ENCODE data around the gene TFF2. TPM values are rescaled to one million over a fixed set of nuclear protein-coding genes. Genes with fewer than 3 reads are reported as not detected.

The TFF2 gene
- total RNA-seq, 2 experiments from 2014 or later = not detected

DNA sequence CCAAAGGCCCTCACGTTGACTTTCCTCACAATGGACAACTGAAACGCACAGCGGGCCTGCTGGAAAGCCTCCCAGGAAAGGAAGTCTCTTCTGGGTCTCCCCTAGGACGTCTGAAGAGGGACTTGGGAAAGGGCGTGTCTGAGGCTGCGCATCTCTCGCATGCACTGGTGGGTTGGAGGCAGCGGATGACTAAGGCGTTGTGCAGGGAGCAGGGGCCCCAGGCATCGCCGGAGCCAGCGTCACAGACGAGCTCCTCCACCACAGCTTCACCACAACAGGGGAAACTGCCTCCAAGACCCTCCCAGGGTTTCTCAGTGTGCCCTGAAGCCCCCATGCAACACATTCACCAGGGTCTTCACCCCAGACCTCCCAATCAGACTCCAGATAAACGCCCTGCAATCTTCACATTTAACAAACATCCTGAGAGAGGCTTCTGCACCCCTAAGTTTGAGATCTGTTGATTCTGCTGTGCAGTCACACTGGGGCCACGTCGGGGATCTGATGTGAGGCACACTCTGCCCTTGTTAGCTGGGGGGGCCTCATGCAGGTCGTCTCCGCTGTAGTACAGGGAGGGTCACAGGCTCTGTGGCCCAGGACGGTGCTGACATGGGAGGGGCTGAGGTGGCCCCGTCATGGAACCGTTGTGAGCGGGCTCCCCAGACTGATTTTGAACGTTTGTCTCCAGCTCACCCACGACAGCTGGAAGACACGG, 22.6 kb upstream of the TFF2 start:
- ChIA-PET POLR2A (interaction anchor here (1.0 to 2.5 kb wide), 6 partner anchors 11 to 52 kb away, joined by 3 to 9 read pairs (median 6); partner anchors contain the start of gene UBASH3A), CTCF (no interaction called here)

DNA sequence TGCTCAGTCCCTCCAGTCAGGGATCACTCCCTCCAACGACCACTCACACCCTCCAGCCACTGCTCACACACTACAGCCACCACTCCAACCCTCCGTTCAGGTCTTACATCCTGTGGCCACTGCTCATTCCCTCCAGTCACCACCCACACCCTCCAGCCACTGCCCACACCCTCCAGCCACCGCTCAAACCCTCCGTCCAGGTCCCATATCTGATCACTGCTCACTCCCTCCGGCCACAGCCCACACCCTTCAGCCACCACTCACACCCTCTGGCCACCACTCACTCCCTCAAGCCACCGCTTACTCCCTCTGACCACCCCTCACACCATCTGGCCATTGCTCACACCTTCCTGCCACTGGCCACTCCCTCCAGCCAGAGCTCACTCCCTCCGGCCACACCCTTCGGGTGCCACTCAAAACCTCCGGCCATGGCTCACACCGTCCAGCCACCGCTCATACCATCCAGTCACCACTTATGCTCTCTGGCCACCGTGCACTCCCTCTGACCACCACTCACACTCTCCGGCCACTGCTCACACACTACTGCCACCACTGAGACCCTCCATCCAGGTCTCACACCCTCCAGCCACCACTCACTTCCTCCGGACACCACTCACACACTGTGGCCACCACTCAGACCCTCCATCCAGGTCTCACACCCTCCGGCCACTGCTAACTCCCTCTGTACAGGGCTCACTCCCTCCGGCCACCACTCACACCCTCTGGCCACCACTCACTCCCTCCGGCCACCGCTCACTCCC, 20.3 kb upstream of the TFF2 start:
- Mint-ChIP-seq H3K4me3 (no peak overlapping the region), H3K36me3 (ENCODE audit: low read depth) (no peaks in the 10 kb centered on the region), H3K9me3 (no peaks in the 10 kb centered on the region), H3K4me1 (peaks cover 41% of the 10 kb centered on the region), H3K27ac (no peak overlapping the region), H3K27me3 (no peaks in the 10 kb centered on the region)
- ChIA-PET CTCF (no interaction called here), POLR2A (no interaction called here)
- no peak for DNase-seq

More for the DNA sequence above, 22.6 kb upstream of the TFF2 start:
- peak overlapping the region; percentile 40 for H3K27ac Mint-ChIP-seq
- no peaks in the 10 kb centered on the region for H3K27me3 Mint-ChIP-seq
- peak; percentile 25 for DNase-seq
- H3K4me3 Mint-ChIP-seq = no peak overlapping the region
- H3K9me3 Mint-ChIP-seq = no peaks in the 10 kb centered on the region
- H3K36me3 Mint-ChIP-seq (ENCODE audit: low read depth) = peaks cover 4% of the 10 kb centered on the region
- peaks cover 36% of the 10 kb centered on the region for H3K4me1 Mint-ChIP-seq

DNA sequence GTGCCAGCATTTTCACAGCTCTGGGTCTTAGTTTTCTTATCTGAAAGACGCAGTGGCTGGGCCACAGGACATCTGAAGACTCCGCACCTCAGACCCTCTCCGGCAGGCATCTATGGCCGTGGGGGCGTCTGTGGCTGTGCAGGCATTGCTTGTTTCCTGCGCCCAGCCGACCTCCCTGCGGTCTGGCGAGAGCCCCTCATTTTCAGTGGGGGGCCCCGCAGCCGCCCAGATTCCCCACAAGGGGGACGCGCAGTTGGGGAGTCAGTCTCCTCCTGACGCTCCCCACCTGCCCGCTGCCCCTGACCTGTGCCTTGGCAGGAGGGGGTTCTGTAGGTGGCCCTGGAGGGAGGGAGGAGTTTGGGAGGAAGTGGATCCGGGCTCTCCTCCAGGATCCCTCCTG, 19.0 kb upstream of the TFF2 start:
- no peak overlapping the region for H3K27ac Mint-ChIP-seq
- no peaks in the 10 kb centered on the region for H3K27me3 Mint-ChIP-seq
- ChIA-PET CTCF (no interaction called here), POLR2A (interaction anchor here (0.7 kb wide), 1 partner anchor 9 kb away, joined by 3 read pairs; no protein-coding TSS in a partner anchor)
- peaks cover 37% of the 10 kb centered on the region for H3K4me1 Mint-ChIP-seq
- no peaks in the 10 kb centered on the region for H3K36me3 Mint-ChIP-seq (ENCODE audit: low read depth)
- no peak for DNase-seq
- H3K9me3 Mint-ChIP-seq = no peaks in the 10 kb centered on the region
- no peak overlapping the region for H3K4me3 Mint-ChIP-seq

DNA sequence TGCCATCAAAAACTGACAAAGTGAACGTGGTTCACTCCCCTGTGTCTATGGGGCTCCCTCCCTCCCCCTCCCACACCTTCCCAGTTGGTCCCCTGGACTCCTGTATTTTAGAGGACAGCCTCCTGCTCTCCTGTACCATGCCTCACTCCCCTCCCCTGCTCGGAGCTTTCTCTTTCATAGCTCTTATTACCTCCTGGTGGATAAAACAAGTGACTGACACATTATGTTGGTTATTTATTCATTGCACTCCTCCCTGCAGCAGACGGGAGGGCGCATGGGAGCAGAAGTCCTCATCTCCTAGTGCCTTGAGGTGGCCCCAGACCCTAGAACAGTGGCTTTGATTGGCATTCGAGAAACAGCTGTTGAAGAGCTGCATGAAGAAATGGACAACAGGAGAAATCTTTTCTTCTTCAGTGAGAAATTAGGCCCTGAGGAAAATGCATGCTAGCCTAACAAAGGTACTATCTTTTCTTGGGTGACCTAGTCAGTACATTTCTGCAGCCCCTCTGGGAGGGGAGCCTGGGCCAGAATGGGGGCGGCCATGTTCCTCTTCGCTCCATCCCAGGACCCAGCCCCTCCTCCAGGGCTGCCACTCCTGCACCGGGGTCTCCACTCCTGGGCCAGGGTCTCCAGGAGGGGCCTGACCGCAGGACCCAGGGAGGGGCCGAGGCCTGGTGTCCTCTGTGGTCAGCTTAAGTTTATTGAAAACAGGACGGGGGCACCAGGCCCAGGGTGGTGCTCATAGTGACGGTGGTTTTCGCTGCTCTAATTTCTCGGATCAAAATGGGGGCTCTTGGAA, 16.8 kb upstream of the TFF2 start:
- peaks cover 5% of the 10 kb centered on the region for H3K27me3 Mint-ChIP-seq
- H3K4me1 Mint-ChIP-seq = peaks cover 19% of the 10 kb centered on the region
- ChIA-PET POLR2A (interaction anchor here (2.1 kb wide), 1 partner anchor 36 kb away, joined by 5 read pairs; the partner anchor contains the start of gene UBASH3A), CTCF (interaction anchor here (1.2 to 1.3 kb wide), 3 partner anchors 10 to 87 kb away, joined by 3 read pairs; no protein-coding TSS in a partner anchor)
- no peak for DNase-seq
- no peaks in the 10 kb centered on the region for H3K36me3 Mint-ChIP-seq (ENCODE audit: low read depth)
- no peak overlapping the region for H3K27ac Mint-ChIP-seq
- no peak overlapping the region for H3K4me3 Mint-ChIP-seq
- H3K9me3 Mint-ChIP-seq = no peaks in the 10 kb centered on the region

DNA sequence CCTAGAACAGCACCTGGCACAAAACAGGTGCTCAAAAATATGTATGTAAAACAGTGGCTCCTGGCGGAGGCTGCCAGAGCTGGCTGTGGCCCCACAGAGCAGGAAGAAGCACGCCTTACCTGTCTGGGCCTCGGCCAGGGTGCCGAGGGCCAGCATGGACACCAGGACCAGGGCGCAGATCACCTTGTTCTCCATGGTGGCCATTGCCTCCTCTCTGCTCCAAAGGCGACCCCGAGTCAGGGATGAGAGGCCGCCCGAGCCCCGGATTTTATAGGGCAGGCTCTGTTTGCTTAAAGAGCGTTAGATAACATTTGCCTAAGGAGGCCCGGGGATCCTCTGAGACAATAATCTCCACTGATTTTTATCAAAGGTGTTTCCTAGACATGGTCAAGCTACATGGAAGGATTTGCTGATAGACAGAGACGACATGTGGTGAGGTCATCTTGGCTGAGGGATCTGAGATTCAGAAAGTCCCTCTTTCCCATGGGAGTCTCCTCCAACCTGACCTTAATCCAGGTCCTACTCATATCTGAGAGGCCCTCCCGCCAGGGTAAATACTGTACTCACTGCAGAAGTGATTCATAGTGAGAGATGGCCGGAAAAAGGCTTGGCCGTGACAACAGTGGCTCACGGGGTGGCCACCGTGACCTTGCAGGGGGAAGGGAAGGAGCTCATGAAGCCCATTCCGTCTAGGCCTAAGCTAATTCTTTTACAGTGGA, 15.7 kb upstream of the TFF2 start, which contains the start of gene TFF1:
TFF1 (minus strand) TSS at position 244 of the 719 bp plus-strand sequence; CDS start at position 204, 40 bp downstream.
- Mint-ChIP-seq H3K4me3 (no peak within 1 kb of the TSS), H3K9me3 (no peaks in the 10 kb centered on the region), H3K27me3 (peaks cover 8% of the 10 kb centered on the region), H3K4me1 (peaks cover 19% of the 10 kb centered on the region), H3K27ac (no peak within 1 kb of the TSS), H3K36me3 (ENCODE audit: low read depth) (no peaks in the 10 kb centered on the region)
- no peak for DNase-seq
- POLR2A ChIA-PET = interaction anchor here (2.1 kb wide), 1 partner anchor 37 kb away, joined by 5 read pairs; the partner anchor contains the start of gene UBASH3A
- CTCF ChIA-PET = interaction anchor here (1.3 kb wide), 2 partner anchors 9 to 16 kb away, joined by 3 read pairs; no protein-coding TSS in a partner anchor

DNA sequence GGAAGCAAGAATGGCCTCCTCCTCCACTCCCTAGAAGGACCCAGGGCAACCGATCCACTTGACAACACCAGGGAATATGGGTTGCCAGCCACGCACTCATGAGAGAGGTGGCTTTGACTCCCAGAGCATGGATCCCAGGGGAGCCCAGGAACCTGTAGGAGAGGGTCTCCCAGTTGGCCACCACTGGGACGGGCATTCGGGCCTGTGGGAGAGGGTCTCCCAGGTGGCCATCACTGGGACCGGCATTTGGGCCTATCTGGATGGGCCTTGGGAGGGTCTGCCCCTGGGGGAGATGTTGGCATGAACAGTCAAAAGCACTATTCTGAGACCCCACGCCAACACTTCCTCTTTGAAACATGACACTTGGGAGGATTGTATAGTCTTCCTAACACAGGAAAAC, 15.0 kb upstream of the TFF2 start:
- Mint-ChIP-seq H3K27ac (no peak overlapping the region), H3K27me3 (peaks cover 8% of the 10 kb centered on the region), H3K4me1 (peaks cover 15% of the 10 kb centered on the region), H3K4me3 (no peak overlapping the region), H3K9me3 (no peaks in the 10 kb centered on the region), H3K36me3 (ENCODE audit: low read depth) (no peaks in the 10 kb centered on the region)
- CTCF ChIA-PET = no interaction called here
- POLR2A ChIA-PET = no interaction called here
- DNase-seq = no peak

DNA sequence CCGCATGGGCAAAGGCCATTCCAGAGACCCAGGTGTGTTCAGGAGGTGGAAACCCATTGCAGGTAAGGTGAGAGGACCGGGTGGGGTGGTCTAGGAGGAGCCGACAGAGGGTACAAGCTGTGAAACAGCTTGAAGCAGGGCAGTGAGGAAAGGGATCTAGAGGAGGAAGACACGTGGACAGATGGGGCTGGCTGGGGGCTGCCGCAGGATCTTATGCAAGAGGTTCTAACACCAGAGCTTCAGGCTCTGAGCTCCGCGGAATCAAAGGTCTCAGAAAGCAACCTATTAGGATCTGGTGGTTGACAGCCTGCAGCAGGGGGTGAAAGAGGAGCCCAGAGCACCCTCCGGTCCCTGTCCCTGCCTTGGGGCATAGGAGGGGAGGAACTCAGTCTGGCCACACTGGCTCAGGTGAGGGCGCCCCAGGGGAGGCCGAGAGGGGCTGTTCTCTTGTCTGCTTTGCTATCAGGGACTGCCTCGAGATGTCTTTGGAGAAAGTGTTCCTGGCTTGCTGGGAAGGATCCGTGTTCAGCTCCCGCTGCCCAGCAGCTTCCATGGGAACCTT, 13.6 kb upstream of the TFF2 start:
- H3K27ac Mint-ChIP-seq = no peak overlapping the region

DNA sequence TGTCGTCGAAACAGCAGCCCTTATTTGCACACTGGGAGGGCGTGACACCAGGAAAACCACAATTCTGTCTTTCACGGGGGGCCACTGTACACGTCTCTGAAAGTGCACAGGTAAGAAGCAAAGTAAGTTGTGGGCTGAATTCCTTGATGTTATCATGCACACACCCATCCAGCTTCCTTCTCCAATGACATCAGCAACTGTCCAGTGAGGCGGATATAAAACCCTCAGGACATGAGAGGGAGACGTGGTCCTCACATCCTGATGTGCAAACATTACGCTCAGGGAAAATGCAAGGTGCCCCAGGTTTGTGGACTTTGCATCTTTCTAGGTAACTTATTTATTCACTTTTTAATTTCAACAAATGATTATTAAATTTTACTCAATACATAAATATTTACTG, 12.5 kb upstream of the TFF2 start:
- peaks cover 12% of the 10 kb centered on the region for H3K27me3 Mint-ChIP-seq
- CTCF ChIA-PET = no interaction called here
- no peak for DNase-seq
- peaks cover 6% of the 10 kb centered on the region for H3K4me1 Mint-ChIP-seq
- POLR2A ChIA-PET = no interaction called here
- no peak overlapping the region for H3K27ac Mint-ChIP-seq
- no peaks in the 10 kb centered on the region for H3K9me3 Mint-ChIP-seq
- H3K36me3 Mint-ChIP-seq (ENCODE audit: low read depth) = no peaks in the 10 kb centered on the region
- H3K4me3 Mint-ChIP-seq = no peak overlapping the region

More for the DNA sequence above, 13.6 kb upstream of the TFF2 start:
- CTCF ChIA-PET = no interaction called here
- DNase-seq = no peak
- no peak overlapping the region for H3K4me3 Mint-ChIP-seq
- H3K9me3 Mint-ChIP-seq = no peaks in the 10 kb centered on the region
- POLR2A ChIA-PET = no interaction called here
- H3K27me3 Mint-ChIP-seq = peaks cover 9% of the 10 kb centered on the region
- H3K4me1 Mint-ChIP-seq = peaks cover 14% of the 10 kb centered on the region
- no peaks in the 10 kb centered on the region for H3K36me3 Mint-ChIP-seq (ENCODE audit: low read depth)

DNA sequence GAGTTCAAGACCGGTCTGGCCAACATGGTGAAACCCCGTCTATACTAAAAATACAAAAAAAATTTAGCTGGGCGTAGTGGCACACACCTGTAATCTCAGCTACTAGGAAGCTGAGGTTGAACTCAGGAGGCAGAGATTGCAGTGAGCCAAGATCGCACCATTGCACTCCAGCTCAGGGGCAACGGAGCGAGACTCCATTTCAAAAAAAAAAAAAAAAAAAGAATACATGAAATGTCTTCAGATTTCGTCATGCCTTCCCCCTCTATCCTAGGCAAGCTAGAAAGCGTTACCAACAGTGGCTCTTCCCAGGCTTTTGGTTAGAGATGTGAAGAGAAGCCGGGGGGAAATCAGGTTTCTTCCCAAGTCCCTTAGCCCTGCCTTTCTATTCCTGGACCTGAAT, 11.9 kb upstream of the TFF2 start:
- H3K36me3 Mint-ChIP-seq (ENCODE audit: low read depth) = no peaks in the 10 kb centered on the region
- peaks cover 14% of the 10 kb centered on the region for H3K27me3 Mint-ChIP-seq
- no peak overlapping the region for H3K4me3 Mint-ChIP-seq
- no peak overlapping the region for H3K27ac Mint-ChIP-seq
- CTCF ChIA-PET = interaction anchor here (0.7 kb wide), 1 partner anchor 124 kb away, joined by 5 read pairs; no protein-coding TSS in a partner anchor
- H3K4me1 Mint-ChIP-seq = peaks cover 2% of the 10 kb centered on the region
- POLR2A ChIA-PET = interaction anchor here (1.3 kb wide), 1 partner anchor 11 kb away, joined by 5 read pairs; no protein-coding TSS in a partner anchor
- no peak for DNase-seq
- peaks cover 2% of the 10 kb centered on the region for H3K9me3 Mint-ChIP-seq

DNA sequence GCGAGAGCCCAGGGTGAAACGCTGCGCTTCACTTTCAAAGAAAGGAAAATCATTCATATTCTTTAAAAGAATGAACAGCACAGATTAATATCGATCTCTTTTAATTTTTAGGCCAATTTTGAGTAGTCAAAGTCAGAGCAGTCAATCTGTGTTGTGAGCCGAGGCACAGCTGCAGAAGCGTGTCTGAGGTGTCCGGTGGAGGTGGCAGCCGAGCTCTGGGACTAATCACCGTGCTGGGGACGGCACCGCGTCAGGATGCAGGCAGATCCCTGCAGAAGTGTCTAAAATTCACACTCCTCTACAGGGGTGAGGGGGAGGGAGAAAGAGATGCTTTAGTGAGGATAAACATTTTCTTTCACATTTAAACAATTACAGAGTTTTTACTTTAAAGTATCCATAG, 11.4 kb upstream of the TFF2 start:
- Mint-ChIP-seq H3K4me3 (no peak overlapping the region), H3K27ac (no peak overlapping the region), H3K4me1 (peaks cover 2% of the 10 kb centered on the region), H3K9me3 (peaks cover 4% of the 10 kb centered on the region), H3K36me3 (ENCODE audit: low read depth) (no peaks in the 10 kb centered on the region), H3K27me3 (peaks cover 17% of the 10 kb centered on the region)
- ChIA-PET POLR2A (interaction anchor here (1.3 kb wide), 1 partner anchor 12 kb away, joined by 5 read pairs; no protein-coding TSS in a partner anchor), CTCF (interaction anchor here (0.7 to 1.7 kb wide), 2 partner anchors 25 to 123 kb away, joined by 4 to 5 read pairs; no protein-coding TSS in a partner anchor)
- DNase-seq = no peak

DNA sequence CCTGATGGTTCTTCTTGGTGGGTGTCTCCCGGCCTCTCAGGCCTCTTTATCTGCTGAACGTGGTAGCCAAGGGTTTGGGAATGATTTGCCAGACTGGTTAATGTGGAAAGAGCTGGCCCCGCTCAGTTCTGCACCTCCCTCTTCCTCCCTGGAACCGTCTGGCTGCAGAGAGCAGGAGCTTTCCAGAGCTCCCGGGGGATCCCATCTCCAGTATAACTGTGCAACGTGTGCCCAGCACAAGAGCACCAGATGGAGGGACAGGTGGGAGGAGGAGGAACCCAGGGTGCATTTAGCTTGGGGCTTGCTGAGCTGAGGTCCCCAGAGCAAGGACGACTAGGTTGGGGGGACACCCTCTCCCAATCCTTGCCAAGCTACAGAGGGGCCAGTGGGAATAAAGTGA, 10.5 kb upstream of the TFF2 start:
- no peak overlapping the region for H3K4me3 Mint-ChIP-seq
- H3K36me3 Mint-ChIP-seq (ENCODE audit: low read depth) = no peaks in the 10 kb centered on the region
- H3K9me3 Mint-ChIP-seq = peaks cover 10% of the 10 kb centered on the region
- H3K27me3 Mint-ChIP-seq = peaks cover 26% of the 10 kb centered on the region
- no peak overlapping the region for H3K27ac Mint-ChIP-seq
- ChIA-PET CTCF (interaction anchor here (0.7 to 1.7 kb wide), 4 partner anchors 24 to 244 kb away, joined by 3 to 6 read pairs (median 4); no protein-coding TSS in a partner anchor), POLR2A (interaction anchor here (1.0 to 1.3 kb wide), 3 partner anchors 8 to 65 kb away, joined by 3 to 5 read pairs (median 3); no protein-coding TSS in a partner anchor)
- H3K4me1 Mint-ChIP-seq = peaks cover 2% of the 10 kb centered on the region
- no peak for DNase-seq

All from activated CD4-positive, alpha-beta memory T cell treated with anti-CD3 and anti-CD28 coated beads, Interleukin-2, amount 10 ng/mL, durations not matched to agents 7 days and 5 days (primary cell).